Keratinocyte (primary cell): ENCODE results near the gene IL3. TPM values are rescaled to one million over a fixed set of nuclear protein-coding genes. Genes with fewer than 3 reads are reported as not detected.

Source experiments
- DNase-seq: peaks from one replicate; pipeline ENCODE4 v3.0.0-alpha.2; 2011; ENCODE audit warnings: low read depth, missing footprints, low spot score
- FAIRE-seq: peaks from 2 replicates; lab custom pipeline; 2011; peaks lifted over from hg19 to GRCh38; lab: Jason Lieb, UNC
- H2AFZ ChIP-seq: 2 replicates; pipeline ENCODE4 v1.6.0; 2012; ENCODE audit warnings: low read length, control low read depth, inconsistent platforms; ENCODE audit not compliant: control insufficient read depth
- H3K27ac ChIP-seq: 2 replicates; pipeline ENCODE4 v1.5.1; 2011; ENCODE audit warnings: low read length; ENCODE audit not compliant: control insufficient read depth, insufficient read depth
- H3K27me3 ChIP-seq: 3 replicates; pipeline ENCODE4 v1.6.0; 2011; ENCODE audit warnings: low read length; ENCODE audit not compliant: control insufficient read depth, insufficient read depth; ENCODE audit errors: extremely low read depth
- H3K36me3 ChIP-seq, 2 experiments: 2 replicates in 1 of 2; 3 replicates in 1 of 2; pipeline ENCODE4 v1.5.1; 2011; ENCODE audit warnings: low read length in 2 of 2, mild to moderate bottlenecking in 1 of 2; ENCODE audit not compliant: control insufficient read depth in 2 of 2, insufficient read depth in 2 of 2; ENCODE audit errors: extremely low read depth in 1 of 2
- H3K4me1 ChIP-seq: 3 replicates; pipeline ENCODE4 v1.5.1; 2011; ENCODE audit warnings: low read length; ENCODE audit not compliant: control insufficient read depth, insufficient read depth; ENCODE audit errors: extremely low read depth
- H3K4me2 ChIP-seq: 3 replicates; pipeline ENCODE4 v1.6.0; 2011; ENCODE audit warnings: low read depth, low read length; ENCODE audit not compliant: control insufficient read depth, insufficient read depth; ENCODE audit errors: extremely low read depth
- H3K4me3 ChIP-seq, 3 experiments: fragments of 200-600 bp in 1 of 3; sonication (generic) in 1 of 3; 2 replicates in 2 of 3; 3 replicates in 1 of 3; pipeline ENCODE4 v1.5.1; 2011 to 2016; ENCODE audit warnings: low read length in 3 of 3, mild to moderate bottlenecking in 3 of 3, control low read depth in 2 of 3, inconsistent platforms in 1 of 3, low read depth in 1 of 3, mixed read lengths in 1 of 3, mixed run types in 1 of 3, moderate library complexity in 1 of 3; ENCODE audit not compliant: control insufficient read depth in 2 of 3, insufficient read depth in 2 of 3; ENCODE audit errors: extremely low read depth in 1 of 3
- H3K79me2 ChIP-seq: 2 replicates; pipeline ENCODE4 v1.6.0; 2012; ENCODE audit warnings: low read length; ENCODE audit not compliant: control insufficient read depth, insufficient read depth
- H3K9ac ChIP-seq: 3 replicates; pipeline ENCODE4 v1.6.0; 2011; ENCODE audit warnings: low read length; ENCODE audit not compliant: control insufficient read depth, insufficient read depth; ENCODE audit errors: extremely low read depth
- H3K9me1 ChIP-seq: 3 replicates; pipeline ENCODE4 v1.6.0; 2011; ENCODE audit warnings: low read length; ENCODE audit not compliant: control insufficient read depth, insufficient read depth; ENCODE audit errors: extremely low read depth
- H3K9me3 ChIP-seq: 2 replicates; pipeline ENCODE4 v1.5.1; 2012; ENCODE audit warnings: low read depth, low read length; ENCODE audit not compliant: control insufficient read depth
- H4K20me1 ChIP-seq: 3 replicates; pipeline ENCODE4 v1.6.0; 2011; ENCODE audit warnings: low read length; ENCODE audit not compliant: control insufficient read depth, insufficient read depth; ENCODE audit errors: extremely low read depth
- EZH2 ChIP-seq: IDR thresholded peaks from one replicate; pipeline ENCODE4 v1.6.1; 2012; ENCODE audit warnings: inconsistent platforms, mild to moderate bottlenecking, low read length, moderate library complexity
- dilution Hi-C: fragments of 300-500 bp; cut with MboI; formaldehyde crosslinking; loops from one replicate; pipeline ENCODE4 v1.7.0; 2020; ENCODE audit warnings: low sequenced_read_pairs; ENCODE audit not compliant: extremely low pct_ligation_motif_present
- polyA plus RNA-seq, 5 experiments: library from polyadenylated mRNA; depleted of rRNA in 3 of 5; stranded (reverse) in 3 of 5; stranded (forward) in 1 of 5; unstranded in 1 of 5; fragments of >200 nt; gene quantifications; 1 replicate in 1 of 5; 2 replicates in 3 of 5; 3 replicates in 1 of 5; pipeline versions ENCODE4 v1.2.1 to v1.2.3, GENCODE V29; 2011 to 2012; ENCODE audit warnings: missing spikeins in 2 of 5, low read depth in 1 of 5, low replicate concordance in 1 of 5
- TF ChIP-seq, protein P1 (sequence below), 3 experiments: IDR thresholded peaks in 1 of 3; conservative IDR thresholded peaks in 1 of 3; optimal IDR thresholded peaks in 1 of 3; 2 replicates in 2 of 3; 3 replicates in 1 of 3; pipeline versions ENCODE3 to v1.5.1; 2011; ENCODE audit warnings: low read length in 3 of 3, mild to moderate bottlenecking in 3 of 3, moderate library complexity in 2 of 3, control low read depth in 1 of 3, inconsistent platforms in 1 of 3; ENCODE audit not compliant: insufficient read depth in 2 of 3; ENCODE audit errors: extremely low read depth in 1 of 3

IL3 gene
- polyA plus RNA-seq, 1 donor (not counting 4 experiments of a cell fraction or from before 2014, with no cell fraction given) = not detected

DNA sequence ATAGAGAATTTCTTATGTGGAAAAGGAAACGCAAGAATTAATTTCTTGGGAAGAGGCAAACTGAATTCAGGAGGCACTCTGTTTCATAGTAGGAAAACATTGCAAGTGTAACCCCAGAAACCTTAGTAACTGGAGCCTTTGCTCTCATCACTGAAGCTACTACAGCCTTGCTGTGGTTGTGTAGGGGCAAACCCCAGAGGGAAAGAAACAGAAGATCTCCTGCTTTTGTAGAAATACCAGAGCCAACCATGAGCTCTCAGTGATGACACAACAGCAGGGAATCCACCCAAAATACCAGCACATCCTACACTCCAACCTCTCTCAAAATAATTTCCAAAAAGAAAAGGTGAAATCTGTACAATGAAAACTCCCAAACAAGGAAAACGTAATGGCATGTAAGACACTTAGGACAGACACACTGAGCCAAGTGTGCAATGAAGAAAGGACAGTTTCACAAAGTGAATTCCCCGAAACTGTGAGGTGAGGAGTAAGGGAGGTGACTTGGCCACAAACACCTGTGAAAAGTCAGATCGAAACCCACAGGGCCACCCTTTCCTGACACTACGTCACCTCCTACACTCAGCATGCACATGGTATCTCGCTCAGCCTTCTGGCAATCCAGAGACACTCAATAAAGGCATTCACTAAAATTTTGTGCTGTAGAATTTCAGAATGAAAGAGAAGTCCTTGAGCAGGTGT, 40.4 kb upstream of the IL3 start:
- FAIRE-seq (no peak), DNase-seq (no peak)
- Histone ChIP-seq H3K9me1 (no peaks in the 10 kb centered on the region), H3K27ac (no peak overlapping the region), H3K79me2 (no peaks in the 10 kb centered on the region), H2AFZ (no peak overlapping the region), H3K9ac (no peak overlapping the region), H3K4me1 (no peaks in the 10 kb centered on the region), H3K4me2 (no peak overlapping the region), H3K9me3 (no peaks in the 10 kb centered on the region), H4K20me1 (no peaks in the 10 kb centered on the region), H3K4me3 (no peak overlapping the region), H3K27me3 (peaks cover 11% of the 10 kb centered on the region), H3K36me3 (no peaks in the 10 kb centered on the region)
- dilution Hi-C loops = no loop called here
- TF ChIP-seq, protein P1, sequence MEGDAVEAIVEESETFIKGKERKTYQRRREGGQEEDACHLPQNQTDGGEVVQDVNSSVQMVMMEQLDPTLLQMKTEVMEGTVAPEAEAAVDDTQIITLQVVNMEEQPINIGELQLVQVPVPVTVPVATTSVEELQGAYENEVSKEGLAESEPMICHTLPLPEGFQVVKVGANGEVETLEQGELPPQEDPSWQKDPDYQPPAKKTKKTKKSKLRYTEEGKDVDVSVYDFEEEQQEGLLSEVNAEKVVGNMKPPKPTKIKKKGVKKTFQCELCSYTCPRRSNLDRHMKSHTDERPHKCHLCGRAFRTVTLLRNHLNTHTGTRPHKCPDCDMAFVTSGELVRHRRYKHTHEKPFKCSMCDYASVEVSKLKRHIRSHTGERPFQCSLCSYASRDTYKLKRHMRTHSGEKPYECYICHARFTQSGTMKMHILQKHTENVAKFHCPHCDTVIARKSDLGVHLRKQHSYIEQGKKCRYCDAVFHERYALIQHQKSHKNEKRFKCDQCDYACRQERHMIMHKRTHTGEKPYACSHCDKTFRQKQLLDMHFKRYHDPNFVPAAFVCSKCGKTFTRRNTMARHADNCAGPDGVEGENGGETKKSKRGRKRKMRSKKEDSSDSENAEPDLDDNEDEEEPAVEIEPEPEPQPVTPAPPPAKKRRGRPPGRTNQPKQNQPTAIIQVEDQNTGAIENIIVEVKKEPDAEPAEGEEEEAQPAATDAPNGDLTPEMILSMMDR (optimal IDR thresholded peaks at IDR 0.05 in 1 of 3, IDR thresholded peaks at IDR 0.05 in 1 of 3, conservative IDR thresholded peaks at IDR 0.05 in 1 of 3; ENCODE audit: extremely low read depth in 1 of 3, insufficient read depth in 2 of 3, low read length in 3 of 3) = no peak
- no peak for TF ChIP-seq EZH2

DNA sequence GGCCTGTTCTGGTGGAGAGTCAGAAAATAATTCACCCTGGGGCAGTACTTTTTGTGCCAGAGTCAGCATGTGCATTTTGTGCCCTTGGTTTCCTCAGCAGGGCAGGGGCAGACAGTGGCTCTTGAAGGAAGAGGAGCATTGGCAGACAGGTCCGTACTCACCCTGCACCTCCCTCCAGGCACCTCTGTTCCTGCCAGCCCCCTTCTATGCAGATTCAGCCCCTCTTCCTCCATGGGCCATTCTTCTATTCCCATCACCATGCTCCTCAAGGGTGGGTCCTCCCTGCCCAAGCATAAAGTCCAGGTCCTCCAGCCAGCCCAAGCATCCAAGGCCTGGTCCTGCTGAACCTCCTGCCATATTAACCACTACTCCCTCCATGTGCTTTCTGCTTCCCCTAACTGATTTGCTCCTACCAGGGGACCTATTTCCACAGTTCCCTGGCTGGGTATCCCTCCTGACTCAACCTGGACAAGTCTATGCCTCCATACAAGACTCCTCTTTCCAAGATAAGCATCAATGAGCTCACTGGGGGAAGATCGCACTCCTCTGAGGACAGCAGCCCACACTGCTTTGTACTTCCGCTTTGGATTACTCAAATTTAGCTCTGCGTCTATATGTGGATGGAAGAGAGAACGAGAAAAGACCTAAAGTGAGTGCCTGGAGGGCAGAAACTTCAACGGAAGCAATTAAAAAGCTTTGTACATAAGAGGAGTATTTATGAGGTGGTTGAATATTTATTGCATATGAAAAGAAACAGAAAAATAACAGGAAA, 39.7 kb upstream of the IL3 start:
- no peak overlapping the region for H3K4me2 ChIP-seq
- FAIRE-seq = no peak

More for the DNA sequence above, 39.7 kb upstream of the IL3 start:
- Histone ChIP-seq H3K79me2 (no peaks in the 10 kb centered on the region), H3K9ac (no peak overlapping the region), H4K20me1 (no peaks in the 10 kb centered on the region), H2AFZ (no peak overlapping the region), H3K36me3 (no peaks in the 10 kb centered on the region), H3K27me3 (peaks cover 11% of the 10 kb centered on the region), H3K27ac (no peak overlapping the region), H3K4me1 (no peaks in the 10 kb centered on the region), H3K9me3 (no peaks in the 10 kb centered on the region), H3K4me3 (no peak overlapping the region), H3K9me1 (no peaks in the 10 kb centered on the region)
- dilution Hi-C loops = no loop called here
- DNase-seq = no peak
- TF ChIP-seq, protein P1 (optimal IDR thresholded peaks at IDR 0.05 in 1 of 3, IDR thresholded peaks at IDR 0.05 in 1 of 3, conservative IDR thresholded peaks at IDR 0.05 in 1 of 3; ENCODE audit: extremely low read depth in 1 of 3, insufficient read depth in 2 of 3, low read length in 3 of 3) = no peak
- TF ChIP-seq EZH2 = no peak
